Esophagus squamous epithelium (tissue), 5 donors: ENCODE data around the gene BAIAP2. TPM values are rescaled to one million over a fixed set of nuclear protein-coding genes. Genes with fewer than 3 reads are reported as not detected.

Source experiments
- DNase-seq: peaks from one replicate; lab custom pipeline; 2025; lab: John Stamatoyannopoulos, UW
- H3K27ac ChIP-seq, 4 donors: fragments of 200-600 bp; sonication (generic); one replicate each; pipeline ENCODE4 v1.5.1; 2016 to 2019; ENCODE audit warnings: mild to moderate bottlenecking in 1 of 4
- H3K27me3 ChIP-seq, 4 donors: fragments of 200-600 bp; sonication (generic); 1 replicate in 3 of 4; 2 replicates in 1 of 4; pipeline versions ENCODE4 v1.5.1 to v1.6.0; 2017 to 2021; ENCODE audit warnings: antibody characterized with exemption in 1 of 4
- H3K36me3 ChIP-seq, 3 donors: fragments of 200-600 bp; sonication (generic); one replicate each; pipeline ENCODE4 v1.5.1; 2016 to 2019
- H3K4me1 ChIP-seq, 3 donors: fragments of 200-600 bp; sonication (generic); one replicate each; pipeline ENCODE4 v1.5.1; 2017 to 2019
- H3K4me3 ChIP-seq, 4 donors: fragments of 200-600 bp; sonication (generic); 1 replicate in 3 of 4; 2 replicates in 1 of 4; pipeline ENCODE4 v1.5.1; 2016 to 2019; ENCODE audit warnings: mild to moderate bottlenecking in 2 of 4, moderate library complexity in 1 of 4
- H3K9me3 ChIP-seq, 3 donors: fragments of 200-600 bp; sonication (generic); one replicate each; pipeline ENCODE4 v1.5.1; 2016 to 2019
- POLR2A ChIP-seq, 4 donors: fragments of 450-650 bp; IDR thresholded peaks; one replicate each; pipeline ENCODE4 v1.6.1; 2017; ENCODE audit warnings: antibody characterized with exemption in 4 of 4, mild to moderate bottlenecking in 4 of 4, moderate library complexity in 3 of 4
- WGBS, 2 donors: methylation state at CpG; one replicate each; pipeline ENCODE4 v1.1.5; 2018; 5-methylcytosine and 5-hydroxymethylcytosine counted together
- intact Hi-C: fragments of 100-400 bp; cut with DNase I; formaldehyde crosslinking; loops from one replicate; pipeline ENCODE4 v1.15.0; 2022
- total RNA-seq, 4 donors: library from RNA; depleted of rRNA; stranded (reverse); fragments of >200 nt; gene quantifications; one replicate each; pipeline ENCODE4 v1.1.0, GENCODE V29; 2016
- TF ChIP-seq, protein P1 (sequence below), 6 experiments: fragments of 450-650 bp in 4 of 6; fragments of 200-600 bp in 2 of 6; sonication (generic) in 2 of 6; IDR thresholded peaks; one replicate each; pipeline ENCODE4 v1.5.1; 2016 to 2019; ENCODE audit warnings: antibody characterized with exemption in 6 of 6, mild to moderate bottlenecking in 4 of 6, moderate library complexity in 4 of 6
- donor health status: DM: yes; HTN: yes; CAD: no.

BAIAP2 gene, protein sequence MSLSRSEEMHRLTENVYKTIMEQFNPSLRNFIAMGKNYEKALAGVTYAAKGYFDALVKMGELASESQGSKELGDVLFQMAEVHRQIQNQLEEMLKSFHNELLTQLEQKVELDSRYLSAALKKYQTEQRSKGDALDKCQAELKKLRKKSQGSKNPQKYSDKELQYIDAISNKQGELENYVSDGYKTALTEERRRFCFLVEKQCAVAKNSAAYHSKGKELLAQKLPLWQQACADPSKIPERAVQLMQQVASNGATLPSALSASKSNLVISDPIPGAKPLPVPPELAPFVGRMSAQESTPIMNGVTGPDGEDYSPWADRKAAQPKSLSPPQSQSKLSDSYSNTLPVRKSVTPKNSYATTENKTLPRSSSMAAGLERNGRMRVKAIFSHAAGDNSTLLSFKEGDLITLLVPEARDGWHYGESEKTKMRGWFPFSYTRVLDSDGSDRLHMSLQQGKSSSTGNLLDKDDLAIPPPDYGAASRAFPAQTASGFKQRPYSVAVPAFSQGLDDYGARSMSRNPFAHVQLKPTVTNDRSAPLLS
- total RNA-seq, result 100 to 1,000 TPM in 3 of 4 donors, 10 to 100 TPM in 1; 87.8 to 175 (median 105) TPM

GRCh38 chr17:81034779-81035520 is at the start of gene BAIAP2:
Gene BAIAP2, plus strand, starts transcription at chr17:81035151. Its CDS starts 104 bp downstream, at chr17:81035255.
- WGBS, 2 donors, result no CpG with 5 or more reads among the region's 92 CpGs
- Histone ChIP-seq H3K4me1 (peaks cover 39 to 80% (median 44%) of the 10 kb centered on the region in 3 donors), H3K27ac (peak within 1 kb of the TSS; percentile 85 to 92 (median 90)), H3K4me3 (peak within 1 kb of the TSS; percentile 55 to 89 (median 79)), H3K9me3 (no peaks in the 10 kb centered on the region), H3K27me3 (no peaks in the 10 kb centered on the region), H3K36me3 (peaks cover 0 to 17% (median 0%) of the 10 kb centered on the region in 3 donors)
- peak in 3 of 4 donors; percentile 37 to 98 (median 98) for TF ChIP-seq POLR2A (IDR thresholded peaks at IDR 0.05)
- TF ChIP-seq, protein P1, sequence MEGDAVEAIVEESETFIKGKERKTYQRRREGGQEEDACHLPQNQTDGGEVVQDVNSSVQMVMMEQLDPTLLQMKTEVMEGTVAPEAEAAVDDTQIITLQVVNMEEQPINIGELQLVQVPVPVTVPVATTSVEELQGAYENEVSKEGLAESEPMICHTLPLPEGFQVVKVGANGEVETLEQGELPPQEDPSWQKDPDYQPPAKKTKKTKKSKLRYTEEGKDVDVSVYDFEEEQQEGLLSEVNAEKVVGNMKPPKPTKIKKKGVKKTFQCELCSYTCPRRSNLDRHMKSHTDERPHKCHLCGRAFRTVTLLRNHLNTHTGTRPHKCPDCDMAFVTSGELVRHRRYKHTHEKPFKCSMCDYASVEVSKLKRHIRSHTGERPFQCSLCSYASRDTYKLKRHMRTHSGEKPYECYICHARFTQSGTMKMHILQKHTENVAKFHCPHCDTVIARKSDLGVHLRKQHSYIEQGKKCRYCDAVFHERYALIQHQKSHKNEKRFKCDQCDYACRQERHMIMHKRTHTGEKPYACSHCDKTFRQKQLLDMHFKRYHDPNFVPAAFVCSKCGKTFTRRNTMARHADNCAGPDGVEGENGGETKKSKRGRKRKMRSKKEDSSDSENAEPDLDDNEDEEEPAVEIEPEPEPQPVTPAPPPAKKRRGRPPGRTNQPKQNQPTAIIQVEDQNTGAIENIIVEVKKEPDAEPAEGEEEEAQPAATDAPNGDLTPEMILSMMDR (IDR thresholded peaks at IDR 0.05), result no peak
- intact Hi-C loops, result no loop called here
- peak; percentile 82 for DNase-seq

DNA sequence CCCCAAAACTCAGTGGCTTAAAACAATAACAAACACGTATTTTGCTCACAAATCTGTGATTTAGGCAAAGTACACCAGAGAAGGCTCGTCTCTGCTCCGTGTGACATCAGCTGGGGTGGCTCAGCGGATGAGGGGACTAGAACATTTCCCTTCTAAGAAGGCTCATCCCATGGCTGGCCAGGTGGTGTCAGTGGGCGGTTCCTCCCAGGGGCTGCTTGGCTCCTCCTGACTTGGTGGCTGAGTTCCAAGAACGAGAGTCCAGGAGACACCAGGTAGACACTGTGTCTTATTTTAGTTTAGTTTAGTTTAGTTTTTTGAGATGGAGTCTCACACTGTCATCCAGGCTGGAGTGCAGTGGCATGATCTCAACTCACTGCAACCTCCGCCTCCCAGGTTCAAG is 48.9 kb upstream of the BAIAP2 start:
- Histone ChIP-seq H3K27me3 (peaks cover 0 to 19% (median 0%) of the 10 kb centered on the region in 4 donors), H3K27ac (no peak overlapping the region), H3K4me1 (peaks cover 11 to 47% (median 12%) of the 10 kb centered on the region in 3 donors), H3K4me3 (no peak overlapping the region), H3K36me3 (no peaks in the 10 kb centered on the region), H3K9me3 (no peaks in the 10 kb centered on the region)
- WGBS, 2 donors, result 64 to 79% methylated on average over 6 to 7 of the region's 7 CpGs
- DNase-seq, result no peak
- TF ChIP-seq, protein P1 (IDR thresholded peaks at IDR 0.05), result no peak
- no peak for TF ChIP-seq POLR2A (IDR thresholded peaks at IDR 0.05)
- intact Hi-C loops, result loop anchor here (10.0 kb wide), 1 partner anchor 121 kb away; no protein-coding TSS in a partner anchor

DNA sequence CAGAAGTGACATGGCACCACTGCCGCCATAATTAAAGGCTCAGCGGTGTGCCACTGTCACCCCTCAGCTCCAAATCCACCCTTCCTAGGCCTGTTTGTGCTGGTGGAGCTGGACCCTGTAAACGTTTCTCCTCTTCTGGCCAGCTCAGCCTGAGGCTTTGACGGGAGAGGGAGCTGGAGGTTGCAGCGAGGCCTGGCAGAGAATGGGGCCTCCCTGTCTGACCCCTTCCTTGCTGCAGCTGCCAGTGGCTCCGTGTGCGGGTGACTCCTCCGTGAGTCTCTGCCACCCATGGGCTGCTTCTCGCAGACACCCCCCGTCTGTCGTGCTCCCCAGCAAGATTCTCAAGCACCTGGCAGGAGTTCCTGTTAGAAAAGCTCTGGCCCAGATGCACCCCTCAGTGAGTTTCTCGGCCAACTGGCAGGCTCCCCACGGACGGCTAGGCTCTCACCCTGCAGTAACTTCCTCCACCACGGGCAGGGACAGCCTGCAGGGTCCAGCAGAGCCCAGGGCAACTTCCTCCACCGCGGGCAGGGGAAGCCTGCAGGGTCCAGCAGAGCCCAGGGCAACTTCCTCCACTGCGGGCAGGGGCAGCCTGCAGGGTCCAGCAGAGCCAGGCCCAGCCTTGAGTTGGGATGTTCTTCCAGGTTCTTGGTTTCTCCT is 48.0 kb upstream of the BAIAP2 start:
- WGBS, 2 donors, result 49 to 88% methylated on average over 7 to 9 of the region's 18 CpGs
- no peak for DNase-seq
- no peak overlapping the region for H3K4me3 ChIP-seq
- H3K4me1 ChIP-seq, result peaks cover 5 to 46% (median 12%) of the 10 kb centered on the region in 3 donors
- TF ChIP-seq, protein P1 (IDR thresholded peaks at IDR 0.05), result no peak
- TF ChIP-seq POLR2A (IDR thresholded peaks at IDR 0.05), result no peak
- peak overlapping the region in 2 of 4 donors; percentile 10 to 35 for H3K27ac ChIP-seq
- intact Hi-C loops, result loop anchor here (10.0 kb wide), 1 partner anchor 122 kb away; no protein-coding TSS in a partner anchor
- no peaks in the 10 kb centered on the region for H3K9me3 ChIP-seq
- peaks cover 0 to 10% (median 0%) of the 10 kb centered on the region in 4 donors for H3K27me3 ChIP-seq
- no peaks in the 10 kb centered on the region for H3K36me3 ChIP-seq

- intact Hi-C loops, result loop anchor here (10.0 kb wide), 1 partner anchor 123 kb away; no protein-coding TSS in a partner anchor
- no peak for TF ChIP-seq POLR2A (IDR thresholded peaks at IDR 0.05)
- TF ChIP-seq, protein P1 (IDR thresholded peaks at IDR 0.05), result no peak
- no peaks in the 10 kb centered on the region for H3K36me3 ChIP-seq
- WGBS, 2 donors, result 44 to 50% methylated on average over 2 to 3 of the region's 16 CpGs
- DNase-seq, result no peak
- H3K27ac ChIP-seq, result no peak overlapping the region
- H3K4me1 ChIP-seq, result peaks cover 11 to 55% (median 18%) of the 10 kb centered on the region in 3 donors
- H3K9me3 ChIP-seq, result no peaks in the 10 kb centered on the region
- H3K4me3 ChIP-seq, result no peak overlapping the region
- no peaks in the 10 kb centered on the region for H3K27me3 ChIP-seq
Measured at GRCh38 chr17:80987941-80988461, 47.0 kb upstream of the BAIAP2 start.
